HFF-Myc (cell line): ENCODE data around the gene BOC.

Experiments
- DNase-seq: peaks from one replicate; pipeline ENCODE4 v3.0.0-alpha.2; 2011; ENCODE audit warnings: low read depth; ENCODE audit errors: extremely low read depth
- H3K4me3 ChIP-seq: replicated peaks from 2 replicates; pipeline ENCODE4 v1.5.1; 2011; ENCODE audit warnings: low read depth, mild to moderate bottlenecking, control low read depth, low read length
- TF ChIP-seq, protein P1 (sequence below): IDR thresholded peaks from 2 replicates; pipeline ENCODE4 v1.5.1; 2012; ENCODE audit warnings: mild to moderate bottlenecking, low read depth, low read length, control low read depth; ENCODE audit errors: missing control alignments

BOC gene

DNA sequence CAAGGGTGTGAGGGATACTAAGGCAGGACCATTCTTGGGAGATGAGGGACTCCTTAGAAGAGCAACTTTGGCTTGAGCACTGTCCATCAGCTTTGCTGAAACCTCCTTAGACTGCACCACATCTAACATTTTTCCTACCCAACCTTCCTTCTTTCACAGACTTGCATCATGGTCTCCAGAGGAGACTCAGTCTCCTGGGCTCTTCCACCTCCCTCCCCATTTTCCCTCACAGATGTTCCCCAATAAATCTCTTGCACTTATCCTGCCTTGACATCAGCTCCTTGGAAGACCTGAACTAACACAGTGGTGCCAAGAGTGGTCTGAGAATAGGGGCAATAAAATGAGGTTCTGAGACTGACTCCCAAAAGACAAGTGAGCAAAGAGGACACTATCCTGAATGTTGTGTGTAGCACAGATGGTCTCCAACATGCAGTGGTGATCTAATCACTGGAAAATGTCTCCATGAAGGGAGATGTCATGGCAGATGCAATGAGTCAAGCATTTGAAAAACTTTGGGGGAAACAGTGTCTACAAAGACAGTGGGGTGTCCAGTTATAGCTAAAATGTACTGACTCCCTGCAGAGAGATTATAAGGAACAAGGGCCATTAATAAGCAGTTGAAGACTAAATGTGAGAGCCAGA, 26.0 kb upstream of the BOC start:
- no peak overlapping the region for H3K4me3 ChIP-seq
- TF ChIP-seq, protein P1, sequence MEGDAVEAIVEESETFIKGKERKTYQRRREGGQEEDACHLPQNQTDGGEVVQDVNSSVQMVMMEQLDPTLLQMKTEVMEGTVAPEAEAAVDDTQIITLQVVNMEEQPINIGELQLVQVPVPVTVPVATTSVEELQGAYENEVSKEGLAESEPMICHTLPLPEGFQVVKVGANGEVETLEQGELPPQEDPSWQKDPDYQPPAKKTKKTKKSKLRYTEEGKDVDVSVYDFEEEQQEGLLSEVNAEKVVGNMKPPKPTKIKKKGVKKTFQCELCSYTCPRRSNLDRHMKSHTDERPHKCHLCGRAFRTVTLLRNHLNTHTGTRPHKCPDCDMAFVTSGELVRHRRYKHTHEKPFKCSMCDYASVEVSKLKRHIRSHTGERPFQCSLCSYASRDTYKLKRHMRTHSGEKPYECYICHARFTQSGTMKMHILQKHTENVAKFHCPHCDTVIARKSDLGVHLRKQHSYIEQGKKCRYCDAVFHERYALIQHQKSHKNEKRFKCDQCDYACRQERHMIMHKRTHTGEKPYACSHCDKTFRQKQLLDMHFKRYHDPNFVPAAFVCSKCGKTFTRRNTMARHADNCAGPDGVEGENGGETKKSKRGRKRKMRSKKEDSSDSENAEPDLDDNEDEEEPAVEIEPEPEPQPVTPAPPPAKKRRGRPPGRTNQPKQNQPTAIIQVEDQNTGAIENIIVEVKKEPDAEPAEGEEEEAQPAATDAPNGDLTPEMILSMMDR: no peak
- DNase-seq: no peak

DNA sequence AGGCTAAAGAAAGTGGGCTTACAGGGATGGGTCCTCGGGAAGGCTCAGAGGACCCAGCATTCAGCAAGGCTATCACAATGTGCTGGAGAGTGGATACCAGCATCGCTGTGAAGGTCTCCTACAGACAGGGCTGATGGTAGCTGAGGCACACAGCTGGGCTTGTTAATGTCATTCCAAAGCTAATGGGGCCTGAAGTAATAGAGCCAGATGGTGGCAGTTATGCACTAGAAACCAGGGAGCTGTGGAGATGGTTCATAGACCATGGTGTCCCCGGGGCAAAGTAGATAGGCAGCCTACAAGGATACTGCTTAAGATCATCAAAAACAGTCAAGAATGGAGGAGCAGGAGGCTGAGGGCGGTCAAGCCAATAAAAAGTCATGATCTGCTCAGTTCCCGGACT, 24.8 kb upstream of the BOC start:
- no peak overlapping the region for H3K4me3 ChIP-seq
- DNase-seq: no peak

DNA sequence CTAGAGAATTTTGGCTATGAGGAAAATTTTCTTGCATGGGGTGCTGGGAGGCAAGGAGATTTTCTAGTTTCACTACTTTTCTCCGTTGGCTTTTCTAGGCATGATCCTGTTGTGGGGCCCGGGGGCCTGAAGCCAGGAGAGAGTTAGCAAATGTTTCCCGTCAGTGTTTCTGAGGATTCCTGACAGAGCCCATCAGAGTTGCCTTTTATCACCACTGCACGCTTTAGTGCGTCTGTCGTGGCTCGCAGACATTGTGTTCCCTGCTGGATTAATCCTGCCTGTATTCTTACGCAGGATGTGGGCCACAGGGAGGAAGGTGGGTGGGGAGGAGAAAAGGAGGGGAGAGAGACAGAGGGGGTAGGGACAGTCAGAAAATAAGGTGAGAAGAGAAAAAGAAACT, 18.1 kb upstream of the BOC start:
- DNase-seq: no peak
- TF ChIP-seq, protein P1: no peak
- H3K4me3 ChIP-seq: no peak overlapping the region

More for the DNA sequence above, 24.8 kb upstream of the BOC start:
- TF ChIP-seq, protein P1: no peak

DNA sequence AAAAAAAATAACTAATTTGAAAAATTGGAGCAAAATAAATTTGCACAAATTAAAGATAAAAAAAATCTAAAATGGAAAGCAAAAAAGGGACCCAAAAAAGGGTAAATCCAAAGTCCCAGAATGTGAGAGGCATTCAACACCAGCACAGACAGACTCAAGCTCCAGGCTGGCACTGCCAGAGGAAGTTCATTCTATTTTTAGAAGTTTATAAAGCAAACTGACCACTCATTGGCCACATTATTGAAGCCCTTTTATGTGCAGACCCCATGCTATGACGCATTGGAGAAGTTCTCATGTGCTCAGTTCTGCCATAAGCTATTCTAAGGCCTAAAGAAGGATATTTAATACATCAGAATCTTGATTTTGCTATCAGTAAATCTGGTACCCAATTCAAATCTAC, 17.6 kb upstream of the BOC start:
- TF ChIP-seq, protein P1: no peak
- H3K4me3 ChIP-seq: no peak overlapping the region

DNA sequence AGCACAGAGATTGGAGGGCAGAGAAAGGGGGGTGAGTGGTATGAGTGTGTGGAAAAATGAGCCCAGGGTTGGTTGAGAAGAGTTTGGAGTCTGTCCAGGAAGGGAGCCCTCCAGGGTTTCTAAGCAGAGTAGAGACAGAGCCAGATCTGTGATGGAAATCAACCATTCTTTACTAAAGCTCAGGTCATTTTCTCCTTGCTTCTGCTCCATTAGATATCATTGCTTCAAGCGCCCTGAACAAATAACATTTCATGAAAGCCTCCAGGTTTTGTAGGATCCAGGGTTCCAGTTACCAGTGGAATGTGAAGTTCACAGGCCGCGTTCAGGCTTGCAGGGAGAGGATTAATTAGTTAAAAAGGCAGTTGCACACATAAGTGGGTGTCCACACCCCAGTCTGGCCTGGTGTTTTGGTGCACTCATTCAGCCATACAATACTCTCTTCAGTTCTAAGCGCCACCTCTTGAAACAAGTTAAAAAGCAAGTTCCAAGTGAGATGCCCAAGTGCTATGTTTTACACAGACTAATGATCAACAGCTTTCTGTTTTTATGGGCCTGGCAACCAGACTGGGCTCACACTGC, 16.4 kb upstream of the BOC start:
- no peak for DNase-seq
- TF ChIP-seq, protein P1: no peak

More for the DNA sequence above, 17.6 kb upstream of the BOC start:
- DNase-seq: no peak

DNA sequence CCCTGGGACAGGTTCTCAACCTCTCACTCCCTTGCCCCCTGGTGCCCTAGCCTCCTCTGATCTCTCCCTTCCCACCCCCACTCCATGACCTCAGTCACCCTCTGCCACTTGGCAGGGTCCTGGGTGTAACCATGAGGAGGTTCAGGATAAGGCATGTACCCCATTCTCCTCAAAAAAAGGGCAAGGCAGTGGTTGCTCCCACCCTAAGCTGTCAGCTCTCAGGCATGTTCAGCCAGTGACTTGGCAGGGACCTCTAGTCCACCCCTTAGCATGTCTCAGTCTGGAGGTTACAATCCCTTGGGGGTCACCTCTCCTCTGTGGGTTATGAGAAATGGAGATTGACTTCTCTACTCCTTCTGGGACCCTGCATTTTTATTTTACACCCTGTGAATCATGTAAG, 11.0 kb upstream of the BOC start:
- TF ChIP-seq, protein P1: no peak
- DNase-seq: no peak
- H3K4me3 ChIP-seq: no peak overlapping the region

More for the DNA sequence above, 16.4 kb upstream of the BOC start:
- no peak overlapping the region for H3K4me3 ChIP-seq
